HG03575 (cell line): ENCODE results near the gene WNT3A.
"Not testable (repeated sequence)": the region's sequence is repeated elsewhere in the genome, so short reads cannot be mapped to it uniquely, and the experiment has no call there.

Experiments used
- ATAC-seq: cut with Tn5 transposase; IDR thresholded peaks from one replicate; pipeline ENCODE4 v1.9.1; 2021; ENCODE audit not compliant: unreplicated experiment, insufficient number of reproducible peaks, low FRiP score; ENCODE audit errors: extremely low read depth

Gene WNT3A, protein sequence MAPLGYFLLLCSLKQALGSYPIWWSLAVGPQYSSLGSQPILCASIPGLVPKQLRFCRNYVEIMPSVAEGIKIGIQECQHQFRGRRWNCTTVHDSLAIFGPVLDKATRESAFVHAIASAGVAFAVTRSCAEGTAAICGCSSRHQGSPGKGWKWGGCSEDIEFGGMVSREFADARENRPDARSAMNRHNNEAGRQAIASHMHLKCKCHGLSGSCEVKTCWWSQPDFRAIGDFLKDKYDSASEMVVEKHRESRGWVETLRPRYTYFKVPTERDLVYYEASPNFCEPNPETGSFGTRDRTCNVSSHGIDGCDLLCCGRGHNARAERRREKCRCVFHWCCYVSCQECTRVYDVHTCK

DNA sequence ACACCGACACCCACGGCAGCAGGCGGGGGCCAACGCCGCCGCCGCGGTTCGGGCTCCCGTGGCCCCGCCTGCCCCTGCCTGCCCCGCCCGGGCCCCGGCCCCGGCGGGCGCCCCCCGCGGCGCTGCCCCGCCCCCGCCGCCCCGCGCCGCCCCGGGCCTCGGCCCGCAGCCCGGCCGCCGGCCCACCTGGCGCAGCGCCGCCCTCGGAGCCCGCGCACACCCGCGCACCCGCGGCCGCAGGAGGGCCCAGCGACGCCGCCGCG, at the start of gene WNT3A:
Gene WNT3A, plus strand, starts transcription at position 213 of the 263 bp plus-strand sequence. CDS start 131 bp downstream, outside the sequence.
- no peak for ATAC-seq

DNA sequence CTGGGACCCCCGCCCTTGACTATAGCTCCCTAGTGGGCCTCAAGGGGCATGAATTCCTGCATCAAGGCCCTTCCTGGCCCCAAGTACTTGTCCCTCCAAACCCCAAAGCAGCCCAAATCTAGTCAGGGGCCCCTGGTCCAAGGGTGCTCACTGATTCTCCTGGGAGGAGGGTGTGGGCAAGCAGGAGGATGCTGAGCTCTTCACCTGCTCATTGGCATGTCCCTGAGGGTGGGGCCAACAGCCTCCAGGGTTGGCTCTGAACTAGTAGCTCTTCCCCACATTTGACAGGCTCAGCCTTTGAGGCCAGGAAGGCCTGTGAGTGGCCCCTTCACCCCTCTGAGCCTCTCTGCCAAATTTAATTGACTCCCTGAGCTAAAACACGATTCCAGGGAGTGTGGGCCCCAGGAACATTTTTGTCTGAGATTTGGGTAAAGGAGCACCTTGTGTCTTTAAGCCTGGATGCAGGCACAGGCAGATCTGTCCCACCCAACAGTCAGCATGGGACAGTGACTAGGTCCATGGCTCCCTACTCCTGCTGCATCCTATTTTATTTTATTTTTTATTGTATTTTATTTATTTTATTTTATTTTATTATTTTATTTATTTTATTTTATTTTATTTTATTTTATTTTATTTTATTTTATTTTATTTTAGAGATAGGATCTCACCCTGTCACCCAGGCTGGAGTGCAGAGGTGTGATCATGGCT, 48.0 kb upstream of the WNT3A start:
- ATAC-seq = no peak

DNA sequence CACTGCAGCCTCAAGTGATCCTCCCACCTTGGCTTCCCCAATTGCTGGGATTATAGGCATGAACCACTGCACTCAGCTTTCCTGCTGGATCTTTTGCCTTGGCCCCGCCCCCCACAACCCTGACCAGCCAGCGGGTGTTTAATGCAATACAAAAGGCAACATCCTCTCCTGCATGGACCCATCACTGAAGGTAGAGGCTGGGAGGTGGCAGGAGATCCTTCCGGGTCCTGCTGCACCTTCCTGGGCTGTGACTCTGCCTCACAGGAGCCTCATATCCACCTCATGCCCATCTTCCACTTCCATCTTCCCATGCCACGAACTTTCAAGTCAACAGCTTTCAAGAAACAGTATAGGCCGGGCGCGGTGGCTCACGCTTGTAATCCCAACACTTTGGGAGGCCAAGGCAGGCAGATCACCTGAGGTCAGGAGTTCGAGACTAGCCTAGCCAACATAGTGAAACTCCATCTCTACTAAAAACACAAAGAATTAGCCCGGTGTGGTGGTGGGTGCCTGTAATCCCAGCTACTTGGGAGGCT, 47.4 kb upstream of the WNT3A start:
- no peak for ATAC-seq

DNA sequence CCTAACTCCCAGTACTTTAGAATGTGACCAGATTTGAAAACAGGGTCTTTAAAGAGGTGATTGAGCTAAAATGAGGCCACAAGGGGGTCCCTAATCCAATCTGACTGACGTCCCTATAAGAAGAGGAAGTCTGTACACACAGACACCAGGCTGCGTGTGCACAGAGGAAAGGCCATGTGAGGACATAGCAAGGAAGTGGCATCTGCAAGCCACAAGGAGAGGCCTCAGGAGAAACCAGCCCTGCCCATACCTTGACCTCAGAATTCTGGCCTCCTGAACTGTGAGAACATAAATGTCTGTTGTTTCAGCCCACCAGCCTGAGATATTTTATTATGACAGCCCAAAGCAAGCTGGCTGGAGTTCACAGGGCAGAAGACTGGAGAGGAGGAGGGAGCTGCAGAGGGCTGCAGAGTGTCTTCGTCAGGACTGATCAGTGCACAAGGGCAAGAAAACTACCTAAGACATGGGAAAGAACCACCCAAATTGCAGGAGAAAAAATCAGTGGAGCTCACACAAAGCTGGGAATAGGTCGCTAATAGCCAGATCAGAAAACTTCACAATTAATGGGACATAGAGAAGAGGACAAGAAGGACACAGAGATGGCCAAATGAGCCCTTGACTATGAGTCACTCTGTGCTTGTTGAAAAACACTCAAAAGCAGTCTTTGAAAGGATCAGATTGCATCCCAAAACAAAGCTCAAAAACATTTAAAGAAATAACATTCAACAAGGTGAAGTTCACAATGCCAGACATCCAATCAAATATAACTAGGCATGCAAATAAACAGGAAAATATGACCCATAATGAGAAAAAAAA, 44.9 kb upstream of the WNT3A start:
- ATAC-seq = no peak

DNA sequence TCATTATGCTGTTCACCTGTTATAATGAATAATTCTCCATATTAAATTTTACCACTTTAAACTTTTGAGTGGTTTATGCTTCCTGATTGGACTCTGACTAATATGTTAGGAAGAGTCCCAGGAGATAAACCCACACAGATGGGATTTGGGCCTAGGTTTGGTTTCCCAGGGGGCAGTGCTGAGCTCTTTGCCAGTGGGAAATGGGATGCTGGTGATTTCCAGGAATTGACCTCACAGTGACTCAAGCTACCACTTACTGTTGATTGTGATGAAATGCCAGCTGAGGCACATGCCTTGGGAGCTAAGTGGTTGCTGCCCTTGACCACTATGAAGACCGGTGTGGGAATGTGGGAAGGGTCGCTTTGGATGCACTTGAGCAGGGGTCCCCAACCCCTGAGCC, 40.1 kb upstream of the WNT3A start:
- not testable (repeated sequence) for ATAC-seq

DNA sequence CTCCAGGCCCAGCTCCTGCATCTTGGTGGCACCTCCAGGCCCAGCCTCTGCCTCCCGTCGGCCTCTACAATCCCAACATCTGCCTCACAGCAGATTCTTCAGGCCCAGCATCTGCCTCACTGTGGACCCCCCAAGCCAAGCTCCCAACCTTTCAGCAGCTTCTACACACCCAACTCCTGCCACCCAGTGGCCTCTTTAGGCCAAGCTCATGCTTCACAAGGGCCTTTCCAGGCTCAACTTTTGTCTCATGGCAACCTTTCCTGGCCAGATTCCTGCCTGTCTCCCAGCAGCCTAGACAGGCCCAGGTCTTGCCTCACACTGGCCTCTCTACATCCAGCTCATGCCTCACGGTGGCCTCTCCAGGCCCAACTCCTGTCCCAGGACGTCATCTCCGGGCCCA, 39.0 kb upstream of the WNT3A start:
- not testable (repeated sequence) for ATAC-seq

DNA sequence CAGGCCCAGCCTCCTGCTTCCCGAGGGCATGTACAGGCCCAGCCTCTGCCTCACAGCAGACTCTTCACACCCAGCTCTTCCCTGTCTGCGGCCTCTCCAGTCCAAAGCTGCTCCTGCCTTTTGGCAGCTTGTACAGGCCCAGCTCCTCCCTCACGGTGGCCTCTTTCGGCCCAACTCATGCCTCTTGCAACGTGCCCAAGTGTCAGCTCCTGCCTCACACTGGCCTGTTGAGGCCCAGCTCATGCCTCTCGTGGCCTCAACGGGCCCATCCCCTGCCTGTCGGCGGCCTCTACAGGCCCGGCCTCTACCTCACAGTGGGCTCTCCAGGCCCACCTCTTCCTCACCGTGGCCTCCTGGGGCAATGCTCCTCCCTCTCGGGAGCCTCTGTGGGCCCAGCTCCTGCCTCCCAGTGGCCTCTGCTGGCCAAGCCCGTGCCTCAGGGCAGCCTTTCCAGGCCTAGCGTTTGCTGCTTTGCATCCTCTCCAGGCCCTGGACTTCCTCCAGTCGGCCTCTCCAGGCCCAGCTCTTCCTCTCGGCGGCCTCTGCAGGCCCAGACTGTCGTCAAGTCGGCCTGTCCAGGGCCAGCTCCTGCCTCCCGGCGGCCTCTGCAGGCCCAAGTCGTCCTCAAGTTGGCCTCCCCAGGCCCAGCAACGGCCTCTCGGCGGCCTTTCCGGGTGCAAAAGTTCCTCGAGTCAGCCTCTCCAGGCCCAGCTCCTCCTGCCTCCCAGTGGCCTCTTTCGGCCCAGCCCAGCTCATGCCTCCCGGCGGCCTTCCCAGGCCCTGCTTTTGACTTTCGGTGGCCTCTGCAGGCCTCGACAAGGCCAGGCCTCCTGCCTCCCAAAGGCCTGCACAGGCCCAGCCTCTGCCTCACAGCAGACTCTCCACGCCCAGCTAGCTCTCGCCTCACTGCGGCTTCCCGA, 36.5 kb upstream of the WNT3A start:
- not testable (repeated sequence) for ATAC-seq

DNA sequence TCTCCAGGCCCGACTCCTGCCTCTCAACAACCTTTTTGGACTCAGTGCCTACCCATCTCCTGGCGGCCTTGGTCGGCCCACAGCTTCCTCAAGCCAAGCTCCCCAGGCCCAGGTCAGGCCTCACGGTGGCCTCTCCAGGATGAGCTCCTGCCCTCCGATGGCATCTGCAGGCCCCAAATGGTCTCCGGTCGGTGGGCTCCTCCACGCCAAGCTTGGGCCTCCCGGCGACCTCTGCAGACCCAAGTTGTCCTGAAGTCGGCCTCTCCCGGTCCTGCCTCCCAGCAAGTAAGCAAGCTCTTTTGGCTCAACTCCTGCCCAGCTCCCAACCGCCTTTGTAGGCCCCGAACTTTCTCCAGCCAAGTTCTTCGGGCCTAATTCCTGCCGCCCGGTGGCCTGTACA, 35.6 kb upstream of the WNT3A start:
- ATAC-seq = not testable (repeated sequence)

DNA sequence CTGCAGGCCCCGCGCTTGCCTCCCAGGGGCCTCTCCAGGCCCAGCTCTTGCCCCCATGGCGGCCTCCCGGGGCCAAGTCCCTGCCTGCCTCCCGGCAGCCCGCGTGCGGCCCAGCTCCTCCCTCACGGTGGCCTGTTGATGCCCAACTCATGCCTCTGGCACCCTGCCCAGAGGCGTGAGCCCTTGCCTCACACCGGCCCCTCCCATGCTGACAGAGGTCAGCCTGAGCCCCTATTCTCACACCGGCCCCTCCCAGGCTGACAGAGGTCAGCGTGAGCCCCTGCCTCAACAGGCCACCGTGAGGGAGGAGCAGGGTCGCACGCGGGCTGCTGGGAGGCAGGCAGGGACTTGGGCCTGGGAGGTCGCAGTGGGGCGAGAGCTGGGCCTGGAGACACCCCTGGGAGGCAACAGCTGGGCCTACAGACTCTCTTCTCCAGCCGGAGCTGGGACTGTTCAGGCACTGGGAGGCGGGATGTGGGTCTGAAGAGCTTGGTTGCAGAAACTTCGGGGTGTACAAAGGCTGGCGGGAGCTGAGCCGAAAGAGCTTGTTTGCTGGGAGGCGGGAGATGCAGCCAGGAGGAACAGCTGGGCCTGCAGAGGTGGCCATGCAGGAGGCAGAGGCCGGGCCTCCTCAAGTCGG, 35.0 kb upstream of the WNT3A start:
- ATAC-seq = not testable (repeated sequence)

DNA sequence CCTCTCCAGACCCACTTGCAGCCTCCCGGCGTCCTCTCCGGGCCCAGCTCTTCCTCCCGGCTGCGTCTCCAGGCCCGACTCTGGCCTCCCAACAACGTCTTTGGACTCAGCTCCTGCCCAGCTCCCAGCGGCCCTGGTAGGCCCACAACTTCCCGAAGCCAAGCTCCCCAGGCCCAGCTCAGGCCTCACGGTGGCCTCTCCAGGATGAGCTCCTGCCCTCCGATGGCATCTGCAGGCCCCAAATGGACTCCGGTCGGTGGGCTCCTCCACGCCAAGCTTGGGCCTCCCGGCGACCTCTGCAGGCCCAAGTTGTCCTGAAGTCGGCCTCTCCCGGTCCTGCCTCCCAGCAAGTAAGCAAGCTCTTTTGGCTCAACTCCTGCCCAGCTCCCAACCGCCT, 34.5 kb upstream of the WNT3A start:
- ATAC-seq = not testable (repeated sequence)

DNA sequence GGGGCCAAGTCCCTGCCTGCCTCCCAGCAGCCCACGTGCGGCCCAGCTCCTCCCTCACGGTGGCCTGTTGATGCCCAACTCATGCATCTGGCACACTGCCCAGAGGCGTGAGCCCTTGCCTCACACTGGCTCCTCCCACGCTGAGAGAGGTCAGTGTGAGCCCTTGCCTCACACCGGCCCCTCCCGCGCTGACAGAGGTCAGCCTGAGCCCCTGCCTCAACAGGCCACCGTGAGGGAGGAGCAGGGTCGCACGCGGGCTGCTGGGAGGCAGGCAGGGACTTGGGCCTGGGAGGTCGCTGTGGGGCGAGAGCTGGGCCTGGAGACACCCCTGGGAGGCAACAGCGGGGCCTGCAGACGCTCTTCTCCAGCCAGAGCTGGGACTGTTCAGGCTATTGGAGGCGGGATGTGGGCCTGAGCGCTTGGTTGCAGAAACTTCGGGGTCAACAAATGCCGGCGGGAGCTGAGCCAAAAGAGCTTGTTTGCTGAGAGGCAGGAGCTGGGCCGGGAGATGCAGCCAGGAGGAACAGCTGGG, 33.9 kb upstream of the WNT3A start:
- not testable (repeated sequence) for ATAC-seq

DNA sequence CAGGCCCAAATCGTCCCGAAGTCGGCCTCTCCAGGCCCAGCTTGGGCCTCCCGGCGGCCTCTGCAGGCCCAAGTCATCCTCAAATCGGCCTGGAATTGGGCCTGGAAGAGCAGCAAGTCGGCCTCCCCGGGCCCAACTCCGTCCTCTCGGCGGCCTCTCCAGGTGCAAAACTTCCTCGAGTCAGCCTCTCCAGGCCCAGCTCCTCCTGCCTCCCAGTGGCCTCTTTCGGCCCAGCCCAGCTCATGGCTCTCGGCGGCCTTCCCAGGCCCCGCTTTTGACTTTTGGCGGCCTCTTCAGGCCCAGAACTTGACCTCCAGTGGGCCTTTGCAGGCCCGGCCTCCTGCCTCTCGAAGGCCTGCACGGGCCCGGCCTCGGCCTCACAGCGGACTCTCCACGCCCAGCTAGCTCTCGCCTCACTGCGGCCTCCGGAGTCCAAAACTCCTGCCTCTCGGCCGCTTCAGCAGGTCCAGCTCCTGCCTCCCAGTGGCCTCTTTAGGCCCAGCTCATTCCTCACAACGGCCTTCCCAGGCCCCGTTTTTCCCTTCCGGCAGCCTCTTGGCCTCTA, 33.0 kb upstream of the WNT3A start:
- ATAC-seq = not testable (repeated sequence)

DNA sequence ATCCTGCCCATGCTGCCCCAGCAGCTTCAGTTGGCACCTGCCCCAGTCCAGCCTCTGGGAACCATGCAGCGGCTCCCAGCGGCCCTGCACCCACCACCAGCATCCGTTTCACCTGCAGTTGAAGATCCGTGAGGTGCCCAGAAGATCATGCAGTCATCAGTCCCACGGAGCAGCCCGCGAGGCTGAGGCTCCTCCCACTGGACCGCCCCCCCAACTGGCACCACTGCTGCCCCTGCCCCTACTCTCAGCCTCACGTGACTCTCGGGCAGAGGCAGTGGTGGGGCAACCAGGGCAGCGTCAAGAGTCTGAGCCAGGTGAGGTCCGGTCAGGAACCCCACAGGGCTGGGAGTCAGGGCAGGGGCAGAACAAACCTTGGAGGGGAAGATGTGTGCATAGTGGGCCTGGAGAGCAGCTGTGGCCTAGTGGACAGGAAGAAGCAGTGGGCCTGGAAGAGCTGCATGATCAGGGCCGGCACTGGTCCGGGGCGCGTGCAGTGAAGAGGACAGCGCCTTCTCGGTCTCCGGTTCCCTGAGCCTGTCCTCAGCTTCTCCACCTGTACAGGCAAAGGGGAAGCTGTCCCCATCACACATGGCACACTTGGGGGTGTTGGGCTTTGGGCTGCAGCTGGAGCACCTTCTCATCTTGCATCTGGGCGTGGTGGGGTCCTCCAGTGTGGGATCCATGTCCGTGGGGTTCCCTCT, 31.1 kb upstream of the WNT3A start:
- not testable (repeated sequence) for ATAC-seq

DNA sequence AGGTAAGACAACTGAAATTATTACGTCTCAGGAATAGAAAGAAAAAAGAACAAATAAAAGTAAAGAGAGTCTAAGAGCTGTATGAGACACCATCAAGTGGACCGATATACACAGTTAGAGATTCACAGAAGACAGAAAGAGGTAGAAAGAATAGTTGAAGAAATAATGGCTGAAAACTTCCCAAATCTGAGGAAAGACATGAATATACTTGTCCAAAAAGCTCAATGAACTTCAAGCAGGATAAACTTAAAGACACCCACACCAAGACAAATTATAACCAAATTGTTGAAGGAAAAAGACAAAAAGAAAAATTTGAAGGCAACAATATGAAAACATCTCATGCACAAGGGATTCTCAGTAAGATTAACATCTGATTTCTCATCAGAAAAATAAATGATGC, 19.6 kb upstream of the WNT3A start:
- no peak for ATAC-seq

DNA sequence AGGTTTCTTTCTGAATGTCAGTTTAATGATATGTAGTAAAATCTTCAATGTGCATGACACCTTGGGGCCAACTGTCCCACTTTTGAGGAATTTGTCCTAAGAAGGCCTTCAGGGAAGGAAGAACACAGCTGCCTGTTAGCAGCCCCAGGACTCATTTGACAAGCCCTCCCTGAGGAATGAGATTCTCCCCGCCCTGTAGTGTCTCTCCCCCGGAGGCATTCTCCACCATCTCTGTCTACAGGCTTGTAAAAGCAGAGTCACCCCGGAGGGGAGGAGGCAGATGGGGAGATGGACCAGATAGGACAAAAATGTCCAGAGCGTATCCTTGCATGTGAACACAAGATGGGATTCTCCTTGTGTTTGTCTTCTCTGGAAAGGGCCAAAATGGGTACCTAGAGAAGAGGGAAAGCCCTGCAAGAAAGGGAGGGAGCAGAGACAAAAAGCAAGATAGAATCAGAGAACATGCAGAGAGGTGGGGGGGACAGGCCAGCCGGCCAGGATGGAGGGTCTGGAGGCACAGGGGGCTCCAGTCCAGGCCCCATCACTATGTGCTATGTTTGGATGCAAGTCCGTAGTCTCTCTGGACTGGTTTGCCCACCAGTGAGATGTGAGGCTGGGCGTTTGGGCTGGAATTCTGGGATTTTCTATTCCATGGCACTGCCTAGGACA, 12.0 kb upstream of the WNT3A start:
- no peak for ATAC-seq

DNA sequence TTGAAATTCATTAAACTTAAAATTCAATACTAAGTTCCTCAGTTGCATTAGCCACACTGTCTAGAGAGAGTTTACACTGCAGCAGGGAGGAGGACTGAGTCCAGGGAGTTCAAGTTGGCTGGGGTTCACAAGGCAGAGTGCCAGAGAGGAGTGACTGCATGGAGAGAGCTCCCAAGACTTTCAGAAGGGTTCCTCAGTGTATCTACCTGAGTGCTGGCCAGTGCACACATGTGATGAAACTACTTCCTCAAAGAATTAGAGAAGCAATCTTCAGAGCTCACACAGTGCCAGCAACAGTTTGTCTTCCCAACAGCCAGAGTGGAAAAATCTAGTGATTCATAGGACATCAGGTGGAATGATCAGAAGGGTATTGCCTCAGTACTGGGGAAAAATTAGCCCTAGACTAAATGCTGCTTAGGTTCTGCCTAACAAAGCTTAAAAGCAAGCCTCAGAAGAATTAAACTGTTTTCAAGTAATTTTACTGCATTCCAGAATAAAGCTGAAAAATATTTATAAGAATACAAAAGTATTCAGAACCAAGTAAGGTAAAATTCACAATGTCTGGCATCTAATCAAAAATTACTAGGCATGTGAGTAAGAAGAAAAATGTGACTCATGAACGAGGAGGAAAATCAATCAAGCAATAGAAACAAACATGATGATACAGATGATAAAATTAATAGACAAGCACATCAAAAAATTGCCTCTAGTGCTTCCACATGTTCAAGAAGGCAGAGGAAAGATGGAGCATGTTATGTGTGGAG, 10.4 kb upstream of the WNT3A start:
- no peak for ATAC-seq
